SK-N-SH treated with all-trans-retinoic acid at 6 μM for 48 hours (cell line): Measurements from ENCODE around the gene MUL1.

Experiments used
- ATAC-seq: fragments of 200-7000 bp; cut with Tn5 transposase; 3 replicates; pipeline ENCODE4 v1.9.1; 2020; ENCODE audit warnings: mild to moderate bottlenecking, moderate library complexity
- CSDC2 ChIP-seq: fragments of 250-450 bp; sonication (Bioruptor Pico); IDR thresholded peaks from 2 replicates; pipeline ENCODE4 v1.5.0; 2020; ENCODE audit warnings: mild to moderate bottlenecking, moderate library complexity
- CSRNP3 ChIP-seq: fragments of 250-450 bp; sonication (Bioruptor Pico); IDR thresholded peaks from 2 replicates; pipeline ENCODE4 v1.5.1; 2021; ENCODE audit warnings: mild to moderate bottlenecking, moderate library complexity
- ESRRG ChIP-seq: fragments of 250-450 bp; sonication (Bioruptor Pico); IDR thresholded peaks from 2 replicates; pipeline ENCODE4 v1.6.1; 2021; ENCODE audit warnings: mild to moderate bottlenecking
- GLIS3 ChIP-seq: fragments of 250-450 bp; sonication (Bioruptor Pico); IDR thresholded peaks from 2 replicates; pipeline ENCODE4 v1.5.0; 2020; ENCODE audit warnings: mild to moderate bottlenecking, moderate library complexity
- ISL1 ChIP-seq: fragments of 250-450 bp; sonication (Bioruptor Pico); IDR thresholded peaks from 2 replicates; pipeline ENCODE4 v2.1.2; 2022; ENCODE audit warnings: mild to moderate bottlenecking, moderate library complexity
- POU6F1 ChIP-seq: fragments of 250-450 bp; sonication (Bioruptor Pico); IDR thresholded peaks from 2 replicates; pipeline ENCODE4 v1.8.0; 2021; ENCODE audit warnings: low read depth, mild to moderate bottlenecking, moderate library complexity, borderline replicate concordance
- PPARA ChIP-seq: fragments of 250-450 bp; sonication (Bioruptor Pico); IDR thresholded peaks from 2 replicates; pipeline ENCODE4 v1.5.0; 2020; ENCODE audit warnings: mild to moderate bottlenecking, borderline replicate concordance
- RARB ChIP-seq: fragments of 250-450 bp; sonication (Bioruptor Pico); IDR thresholded peaks from 2 replicates; pipeline ENCODE4 v1.8.0; 2021; ENCODE audit warnings: mild to moderate bottlenecking, moderate library complexity
- SNAI2 ChIP-seq: fragments of 250-450 bp; sonication (Bioruptor Pico); IDR thresholded peaks from 2 replicates; pipeline ENCODE4 v1.5.0; 2020; ENCODE audit warnings: mild to moderate bottlenecking, moderate library complexity
- TCF4 ChIP-seq: fragments of 250-450 bp; sonication (Bioruptor Pico); IDR thresholded peaks from 2 replicates; pipeline ENCODE4 v1.8.0; 2021; ENCODE audit warnings: mild to moderate bottlenecking, moderate library complexity, borderline replicate concordance
- TOX ChIP-seq: fragments of 250-450 bp; sonication (Bioruptor Pico); IDR thresholded peaks from 2 replicates; pipeline ENCODE4 v1.8.0; 2021; ENCODE audit warnings: mild to moderate bottlenecking, moderate library complexity, borderline replicate concordance
- TSHZ2 ChIP-seq: fragments of 250-450 bp; sonication (Bioruptor Pico); IDR thresholded peaks from 2 replicates; pipeline ENCODE4 v1.5.0; 2020; ENCODE audit warnings: mild to moderate bottlenecking, moderate library complexity
- ZC3H10 ChIP-seq: fragments of 250-450 bp; sonication (Bioruptor Pico); IDR thresholded peaks from 2 replicates; pipeline ENCODE4 v1.5.1; 2021; ENCODE audit warnings: mild to moderate bottlenecking, moderate library complexity
- ZFP3 ChIP-seq: fragments of 250-450 bp; sonication (Bioruptor Pico); IDR thresholded peaks from 2 replicates; pipeline ENCODE4 v1.5.0; 2020; ENCODE audit warnings: mild to moderate bottlenecking, moderate library complexity
- ZFP30 ChIP-seq: fragments of 450-650 bp; formaldehyde crosslinking; IDR thresholded peaks from 2 replicates; pipeline ENCODE4 v1.5.0; 2022; ENCODE audit warnings: mild to moderate bottlenecking, moderate library complexity
- ZNF565 ChIP-seq: fragments of 450-650 bp; formaldehyde crosslinking; conservative IDR thresholded peaks from 2 replicates; pipeline ENCODE4 v1.5.0; 2020; ENCODE audit warnings: low read depth, mild to moderate bottlenecking, moderate library complexity
- ZNF70 ChIP-seq: fragments of 450-650 bp; formaldehyde crosslinking; IDR thresholded peaks from 2 replicates; pipeline ENCODE4 v1.5.0; 2020; ENCODE audit warnings: mild to moderate bottlenecking, moderate library complexity
- ZNF8 ChIP-seq: fragments of 450-650 bp; formaldehyde crosslinking; IDR thresholded peaks from 2 replicates; pipeline ENCODE4 v1.5.0; 2020; ENCODE audit warnings: mild to moderate bottlenecking, moderate library complexity
- TF ChIP-seq, protein P1 (sequence below): fragments of 250-450 bp; sonication (Bioruptor Pico); IDR thresholded peaks from 2 replicates; pipeline ENCODE4 v1.8.0; 2020; ENCODE audit warnings: mild to moderate bottlenecking, moderate library complexity, borderline replicate concordance
- TF ChIP-seq, protein P2 (sequence below): fragments of 250-450 bp; sonication (Bioruptor Pico); IDR thresholded peaks from 2 replicates; pipeline ENCODE4 v1.5.1; 2020; ENCODE audit warnings: low read depth, mild to moderate bottlenecking, moderate library complexity

MUL1 gene

GRCh38 chr1:20473894-20474293 is 34.1 kb downstream of the MUL1 start (continued):
- TF ChIP-seq ESRRG (CRISPR knock-in tag), result no peak
- no peak for TF ChIP-seq CSRNP3
- TF ChIP-seq CSDC2, result no peak
- TF ChIP-seq ZNF565 (CRISPR knock-in tag), result no peak
- TF ChIP-seq, all 23 proteins: peak for 0

DNA sequence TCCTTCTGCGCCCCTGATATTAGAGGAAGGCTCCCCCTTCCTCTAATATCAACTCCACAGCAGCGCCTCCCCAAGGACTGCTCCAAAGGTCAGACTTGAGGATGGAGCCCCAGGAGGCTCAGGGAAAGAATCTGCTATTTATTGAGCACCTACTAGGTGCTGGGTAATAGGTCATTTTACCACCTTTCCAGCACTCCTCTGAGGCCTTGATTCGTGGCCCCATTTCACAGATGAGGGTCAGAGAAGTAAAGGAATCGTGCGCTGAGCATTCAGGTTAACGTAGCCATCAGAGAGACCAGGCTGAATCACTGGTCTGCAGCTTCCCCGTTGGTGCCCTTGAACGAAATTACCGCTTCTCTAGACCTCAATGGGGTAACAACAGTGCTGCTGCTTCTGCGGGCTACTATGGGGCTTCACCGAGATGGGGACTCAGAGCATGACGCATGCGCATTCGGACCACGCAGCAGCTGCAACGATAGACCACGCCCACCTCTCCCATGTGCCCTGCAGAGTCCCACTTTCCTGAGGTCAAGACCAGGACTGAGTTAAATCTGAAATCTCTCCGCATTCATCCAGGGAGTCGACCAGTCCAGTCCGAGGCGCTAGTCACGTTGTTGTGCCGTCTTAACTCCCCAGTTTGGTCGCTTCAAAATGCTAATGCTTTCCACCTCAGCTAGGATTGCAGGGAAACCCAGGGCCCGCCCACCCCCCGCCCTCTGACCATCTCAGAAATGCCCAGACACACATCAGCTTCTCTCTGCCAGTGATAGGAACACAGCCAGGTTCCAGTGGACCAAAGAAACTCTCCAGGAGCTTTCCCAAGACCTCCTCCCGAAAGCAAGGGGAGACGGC is 34.9 kb downstream of the MUL1 start:
- ATAC-seq, result peak; percentile 65
- TF ChIP-seq CSRNP3, result no peak
- TF ChIP-seq ISL1 (CRISPR knock-in tag), result no peak
- no peak for TF ChIP-seq POU6F1
- no peak for TF ChIP-seq ZC3H10 (CRISPR knock-in tag)
- TF ChIP-seq CSDC2, result no peak
- no peak for TF ChIP-seq TOX (CRISPR knock-in tag)
- TF ChIP-seq TCF4, result no peak
- TF ChIP-seq, protein P1, sequence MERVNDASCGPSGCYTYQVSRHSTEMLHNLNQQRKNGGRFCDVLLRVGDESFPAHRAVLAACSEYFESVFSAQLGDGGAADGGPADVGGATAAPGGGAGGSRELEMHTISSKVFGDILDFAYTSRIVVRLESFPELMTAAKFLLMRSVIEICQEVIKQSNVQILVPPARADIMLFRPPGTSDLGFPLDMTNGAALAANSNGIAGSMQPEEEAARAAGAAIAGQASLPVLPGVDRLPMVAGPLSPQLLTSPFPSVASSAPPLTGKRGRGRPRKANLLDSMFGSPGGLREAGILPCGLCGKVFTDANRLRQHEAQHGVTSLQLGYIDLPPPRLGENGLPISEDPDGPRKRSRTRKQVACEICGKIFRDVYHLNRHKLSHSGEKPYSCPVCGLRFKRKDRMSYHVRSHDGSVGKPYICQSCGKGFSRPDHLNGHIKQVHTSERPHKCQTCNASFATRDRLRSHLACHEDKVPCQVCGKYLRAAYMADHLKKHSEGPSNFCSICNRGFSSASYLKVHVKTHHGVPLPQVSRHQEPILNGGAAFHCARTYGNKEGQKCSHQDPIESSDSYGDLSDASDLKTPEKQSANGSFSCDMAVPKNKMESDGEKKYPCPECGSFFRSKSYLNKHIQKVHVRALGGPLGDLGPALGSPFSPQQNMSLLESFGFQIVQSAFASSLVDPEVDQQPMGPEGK (CRISPR knock-in tag), result no peak
- no peak for TF ChIP-seq ZNF565 (CRISPR knock-in tag)
- no peak for TF ChIP-seq SNAI2 (CRISPR knock-in tag)
- TF ChIP-seq GLIS3 (CRISPR knock-in tag), result no peak
- no peak for TF ChIP-seq ESRRG (CRISPR knock-in tag)
- no peak for TF ChIP-seq TSHZ2 (CRISPR knock-in tag)
- TF ChIP-seq ZFP30, result no peak
- TF ChIP-seq ZNF8, result no peak
- no peak for TF ChIP-seq RARB

GRCh38 chr1:20472121-20472520 is 35.8 kb downstream of the MUL1 start:
- no peak for ATAC-seq
- TF ChIP-seq ZFP3 (no peak), PPARA (CRISPR knock-in tag) (no peak), CSRNP3 (no peak), ZFP30 (no peak), GLIS3 (CRISPR knock-in tag) (no peak), ZNF70 (CRISPR knock-in tag) (no peak), ZC3H10 (CRISPR knock-in tag) (no peak)
- TF ChIP-seq, protein P2, sequence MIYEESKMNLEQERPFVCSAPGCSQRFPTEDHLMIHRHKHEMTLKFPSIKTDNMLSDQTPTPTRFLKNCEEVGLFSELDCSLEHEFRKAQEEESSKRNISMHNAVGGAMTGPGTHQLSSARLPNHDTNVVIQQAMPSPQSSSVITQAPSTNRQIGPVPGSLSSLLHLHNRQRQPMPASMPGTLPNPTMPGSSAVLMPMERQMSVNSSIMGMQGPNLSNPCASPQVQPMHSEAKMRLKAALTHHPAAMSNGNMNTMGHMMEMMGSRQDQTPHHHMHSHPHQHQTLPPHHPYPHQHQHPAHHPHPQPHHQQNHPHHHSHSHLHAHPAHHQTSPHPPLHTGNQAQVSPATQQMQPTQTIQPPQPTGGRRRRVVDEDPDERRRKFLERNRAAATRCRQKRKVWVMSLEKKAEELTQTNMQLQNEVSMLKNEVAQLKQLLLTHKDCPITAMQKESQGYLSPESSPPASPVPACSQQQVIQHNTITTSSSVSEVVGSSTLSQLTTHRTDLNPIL, result no peak
